ENCODE measurements around the gene PTPN14. TPM values are rescaled to one million over a fixed set of nuclear protein-coding genes. Genes with fewer than 3 reads are reported as not detected.

The PTPN14 gene
- total RNA-seq, 6 experiments from 2014 or later = 1.6 to 4.6 (median 2.1) TPM

DNA sequence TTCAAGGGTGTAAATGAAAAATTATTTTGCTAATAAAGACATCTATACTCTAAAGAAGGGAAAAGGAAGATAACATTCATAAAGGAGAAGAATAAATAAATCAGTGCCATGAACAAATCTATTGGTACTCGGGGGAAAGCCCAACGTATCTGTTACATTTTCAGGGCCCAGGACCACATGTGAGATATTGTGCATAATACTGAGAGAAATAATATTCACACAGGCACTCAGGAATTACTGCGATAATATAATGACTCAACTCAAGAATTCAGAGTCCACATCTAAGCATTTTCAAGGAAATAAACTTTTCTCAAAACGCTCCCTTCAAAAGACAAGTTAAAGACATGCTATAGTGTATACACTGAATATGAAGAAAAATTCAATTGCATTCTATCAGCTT lies 161.7 kb downstream of the PTPN14 start:
- no peaks in the 10 kb centered on the region for H3K27me3 ChIP-seq
- no peak for DNase-seq
- H3K36me3 ChIP-seq = no peaks in the 10 kb centered on the region
- TF ChIP-seq, protein P1, sequence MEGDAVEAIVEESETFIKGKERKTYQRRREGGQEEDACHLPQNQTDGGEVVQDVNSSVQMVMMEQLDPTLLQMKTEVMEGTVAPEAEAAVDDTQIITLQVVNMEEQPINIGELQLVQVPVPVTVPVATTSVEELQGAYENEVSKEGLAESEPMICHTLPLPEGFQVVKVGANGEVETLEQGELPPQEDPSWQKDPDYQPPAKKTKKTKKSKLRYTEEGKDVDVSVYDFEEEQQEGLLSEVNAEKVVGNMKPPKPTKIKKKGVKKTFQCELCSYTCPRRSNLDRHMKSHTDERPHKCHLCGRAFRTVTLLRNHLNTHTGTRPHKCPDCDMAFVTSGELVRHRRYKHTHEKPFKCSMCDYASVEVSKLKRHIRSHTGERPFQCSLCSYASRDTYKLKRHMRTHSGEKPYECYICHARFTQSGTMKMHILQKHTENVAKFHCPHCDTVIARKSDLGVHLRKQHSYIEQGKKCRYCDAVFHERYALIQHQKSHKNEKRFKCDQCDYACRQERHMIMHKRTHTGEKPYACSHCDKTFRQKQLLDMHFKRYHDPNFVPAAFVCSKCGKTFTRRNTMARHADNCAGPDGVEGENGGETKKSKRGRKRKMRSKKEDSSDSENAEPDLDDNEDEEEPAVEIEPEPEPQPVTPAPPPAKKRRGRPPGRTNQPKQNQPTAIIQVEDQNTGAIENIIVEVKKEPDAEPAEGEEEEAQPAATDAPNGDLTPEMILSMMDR (IDR thresholded peaks at IDR 0.05) = no peak
- TF ChIP-seq POLR2A (IDR thresholded peaks at IDR 0.05) = no peak
- 65% methylated on average over 4 of the region's 4 CpGs for WGBS (ENCODE audit: insufficient coverage, low coverage, low lambda C conversion rate, missing lambda C conversion rate)
- no peak for ATAC-seq
- no peaks in the 10 kb centered on the region for H3K9me3 ChIP-seq
- no peak overlapping the region for H3K27ac ChIP-seq
- H3K4me1 ChIP-seq = no peaks in the 10 kb centered on the region
- intact Hi-C loops (cut with DNase I) = no loop called here
- no peak overlapping the region for H3K4me3 ChIP-seq

DNA sequence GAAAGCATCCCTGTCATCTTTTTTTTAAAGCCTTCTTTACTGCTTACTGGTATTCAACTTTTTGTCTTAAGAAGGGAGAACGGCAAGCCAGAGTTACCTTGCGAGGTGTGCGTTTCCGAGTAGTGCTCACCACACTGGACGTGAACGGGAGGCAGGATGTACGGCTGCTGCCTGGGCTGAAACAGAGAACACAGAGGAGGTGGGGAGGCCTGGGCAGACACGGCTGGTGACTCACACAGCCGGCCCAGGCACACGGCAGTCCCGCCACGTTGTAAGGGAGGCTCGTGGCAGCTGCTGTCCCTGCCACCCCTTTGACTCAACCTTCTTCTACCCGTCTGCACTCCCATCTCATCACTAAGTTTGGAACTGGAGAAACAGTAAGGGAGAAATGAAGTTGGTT lies 164.7 kb downstream of the PTPN14 start:
- H3K4me3 ChIP-seq = no peak overlapping the region
- no peaks in the 10 kb centered on the region for H3K9me3 ChIP-seq
- no peak for ATAC-seq
- no peak overlapping the region for H3K27ac ChIP-seq
- H3K4me1 ChIP-seq = no peaks in the 10 kb centered on the region
- intact Hi-C loops (cut with DNase I) = no loop called here
- no peaks in the 10 kb centered on the region for H3K36me3 ChIP-seq
- DNase-seq = no peak
- no peaks in the 10 kb centered on the region for H3K27me3 ChIP-seq
- TF ChIP-seq, protein P1 (IDR thresholded peaks at IDR 0.05) = no peak
- WGBS (ENCODE audit: insufficient coverage, low coverage, low lambda C conversion rate, missing lambda C conversion rate) = 83% methylated on average over 10 of the region's 14 CpGs

DNA sequence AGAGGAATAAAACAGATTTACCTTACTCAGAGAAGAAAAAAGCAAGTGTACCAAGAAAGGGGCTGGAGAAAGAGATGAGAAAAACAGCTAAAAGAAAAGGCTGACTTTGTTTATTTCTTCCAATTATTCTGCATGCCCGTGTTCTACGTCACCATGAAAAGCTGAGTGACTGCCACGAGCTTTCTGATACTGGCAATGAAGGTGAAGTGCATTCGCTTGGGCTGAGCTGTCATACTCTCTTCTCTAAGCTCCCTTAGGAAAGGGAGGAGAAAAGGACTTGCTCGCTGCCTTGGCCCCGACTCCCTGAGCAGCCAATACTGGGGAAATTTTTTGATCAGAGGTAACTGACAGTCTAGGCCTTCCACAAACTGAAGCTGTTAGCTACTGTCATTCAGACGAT lies 165.1 kb downstream of the PTPN14 start:
- Histone ChIP-seq H3K9me3 (no peaks in the 10 kb centered on the region), H3K36me3 (no peaks in the 10 kb centered on the region), H3K27me3 (no peaks in the 10 kb centered on the region), H3K4me1 (no peaks in the 10 kb centered on the region), H3K27ac (no peak overlapping the region), H3K4me3 (no peak overlapping the region)
- intact Hi-C loops (cut with DNase I) = no loop called here
- TF ChIP-seq POLR2A (IDR thresholded peaks at IDR 0.05) = no peak
- TF ChIP-seq, protein P1 (IDR thresholded peaks at IDR 0.05) = no peak
- DNase-seq (no peak), ATAC-seq (no peak)
- WGBS (ENCODE audit: insufficient coverage, low coverage, low lambda C conversion rate, missing lambda C conversion rate) = 76% methylated on average over 6 of the region's 7 CpGs

GRCh38 chr1:214385428-214385827 lies 166.0 kb downstream of the PTPN14 start:
- Histone ChIP-seq H3K27ac (no peak overlapping the region), H3K4me3 (no peak overlapping the region), H3K4me1 (no peaks in the 10 kb centered on the region), H3K36me3 (no peaks in the 10 kb centered on the region), H3K27me3 (no peaks in the 10 kb centered on the region), H3K9me3 (no peaks in the 10 kb centered on the region)
- intact Hi-C loops (cut with DNase I) = no loop called here
- DNase-seq = no peak
- ATAC-seq = no peak
- WGBS (ENCODE audit: insufficient coverage, low coverage, low lambda C conversion rate, missing lambda C conversion rate) = 100% methylated on average over 1 of the region's 1 CpG
- no peak for TF ChIP-seq POLR2A (IDR thresholded peaks at IDR 0.05)
- TF ChIP-seq, protein P1 (IDR thresholded peaks at IDR 0.05) = no peak
